Measurements from ENCODE around the gene CRHR2. TPM values are rescaled to one million over a fixed set of nuclear protein-coding genes. Genes with fewer than 3 reads are reported as not detected.

CRHR2 gene
- polyA plus RNA-seq, 1 donor from 2014 or later: 0.15 TPM

GRCh38 chr7:30652132-30652531 lies 30.1 kb downstream of the CRHR2 start:
- H3K79me2 ChIP-seq (replicated peaks; ENCODE audit: insufficient read depth, low read length): no peaks in the 10 kb centered on the region
- H3K9me3 ChIP-seq (ENCODE audit: low read length): no peaks in the 10 kb centered on the region

GRCh38 chr7:30650421-30650808 lies 31.8 kb downstream of the CRHR2 start:
- Histone ChIP-seq H3F3A (ENCODE audit: insufficient read depth, low read length, poor library complexity, severe bottlenecking) (no peaks in the 10 kb centered on the region), H2AFZ (ENCODE audit: low read depth, low read length) (no peak overlapping the region), H4K20me1 (ENCODE audit: insufficient read depth) (no peaks in the 10 kb centered on the region), H3K36me3 (ENCODE audit: insufficient read depth, low read length) (no peaks in the 10 kb centered on the region), H3K4me2 (ENCODE audit: low read length) (no peak overlapping the region), H3K4me3 (ENCODE audit: low read length) (no peak overlapping the region), H3K9me2 (ENCODE audit: insufficient read depth, low read length) (no peaks in the 10 kb centered on the region), H3K27me3 (ENCODE audit: insufficient read depth, low read depth, low read length) (no peaks in the 10 kb centered on the region), H3K79me2 (replicated peaks; ENCODE audit: insufficient read depth, low read length) (no peaks in the 10 kb centered on the region), H3K9me3 (ENCODE audit: low read length) (no peaks in the 10 kb centered on the region), H3K9ac (ENCODE audit: low read length) (no peak overlapping the region), H3K27ac (ENCODE audit: low read length) (no peak overlapping the region)
- TF ChIP-seq EP300 (conservative IDR thresholded peaks at IDR 0.05; ENCODE audit: poor library complexity, severe bottlenecking) (no peak), MXI1 (conservative IDR thresholded peaks at IDR 0.05; ENCODE audit: poor library complexity, severe bottlenecking) (no peak), POLR2AphosphoS5 (IDR thresholded peaks at IDR 0.05) (no peak), SMC3 (conservative IDR thresholded peaks at IDR 0.05; ENCODE audit: poor library complexity) (no peak), EZH2 (IDR thresholded peaks at IDR 0.05; ENCODE audit: borderline replicate concordance, insufficient read depth, low read length, poor library complexity, severe bottlenecking) (no peak), RAD21 (conservative IDR thresholded peaks at IDR 0.05) (no peak), TAF1 (IDR thresholded peaks at IDR 0.05; ENCODE audit: low read depth) (no peak)
- TF ChIP-seq, protein P1, sequence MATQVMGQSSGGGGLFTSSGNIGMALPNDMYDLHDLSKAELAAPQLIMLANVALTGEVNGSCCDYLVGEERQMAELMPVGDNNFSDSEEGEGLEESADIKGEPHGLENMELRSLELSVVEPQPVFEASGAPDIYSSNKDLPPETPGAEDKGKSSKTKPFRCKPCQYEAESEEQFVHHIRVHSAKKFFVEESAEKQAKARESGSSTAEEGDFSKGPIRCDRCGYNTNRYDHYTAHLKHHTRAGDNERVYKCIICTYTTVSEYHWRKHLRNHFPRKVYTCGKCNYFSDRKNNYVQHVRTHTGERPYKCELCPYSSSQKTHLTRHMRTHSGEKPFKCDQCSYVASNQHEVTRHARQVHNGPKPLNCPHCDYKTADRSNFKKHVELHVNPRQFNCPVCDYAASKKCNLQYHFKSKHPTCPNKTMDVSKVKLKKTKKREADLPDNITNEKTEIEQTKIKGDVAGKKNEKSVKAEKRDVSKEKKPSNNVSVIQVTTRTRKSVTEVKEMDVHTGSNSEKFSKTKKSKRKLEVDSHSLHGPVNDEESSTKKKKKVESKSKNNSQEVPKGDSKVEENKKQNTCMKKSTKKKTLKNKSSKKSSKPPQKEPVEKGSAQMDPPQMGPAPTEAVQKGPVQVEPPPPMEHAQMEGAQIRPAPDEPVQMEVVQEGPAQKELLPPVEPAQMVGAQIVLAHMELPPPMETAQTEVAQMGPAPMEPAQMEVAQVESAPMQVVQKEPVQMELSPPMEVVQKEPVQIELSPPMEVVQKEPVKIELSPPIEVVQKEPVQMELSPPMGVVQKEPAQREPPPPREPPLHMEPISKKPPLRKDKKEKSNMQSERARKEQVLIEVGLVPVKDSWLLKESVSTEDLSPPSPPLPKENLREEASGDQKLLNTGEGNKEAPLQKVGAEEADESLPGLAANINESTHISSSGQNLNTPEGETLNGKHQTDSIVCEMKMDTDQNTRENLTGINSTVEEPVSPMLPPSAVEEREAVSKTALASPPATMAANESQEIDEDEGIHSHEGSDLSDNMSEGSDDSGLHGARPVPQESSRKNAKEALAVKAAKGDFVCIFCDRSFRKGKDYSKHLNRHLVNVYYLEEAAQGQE (IDR thresholded peaks at IDR 0.05; ENCODE audit: borderline replicate concordance): no peak
- TF ChIP-seq, protein P2, sequence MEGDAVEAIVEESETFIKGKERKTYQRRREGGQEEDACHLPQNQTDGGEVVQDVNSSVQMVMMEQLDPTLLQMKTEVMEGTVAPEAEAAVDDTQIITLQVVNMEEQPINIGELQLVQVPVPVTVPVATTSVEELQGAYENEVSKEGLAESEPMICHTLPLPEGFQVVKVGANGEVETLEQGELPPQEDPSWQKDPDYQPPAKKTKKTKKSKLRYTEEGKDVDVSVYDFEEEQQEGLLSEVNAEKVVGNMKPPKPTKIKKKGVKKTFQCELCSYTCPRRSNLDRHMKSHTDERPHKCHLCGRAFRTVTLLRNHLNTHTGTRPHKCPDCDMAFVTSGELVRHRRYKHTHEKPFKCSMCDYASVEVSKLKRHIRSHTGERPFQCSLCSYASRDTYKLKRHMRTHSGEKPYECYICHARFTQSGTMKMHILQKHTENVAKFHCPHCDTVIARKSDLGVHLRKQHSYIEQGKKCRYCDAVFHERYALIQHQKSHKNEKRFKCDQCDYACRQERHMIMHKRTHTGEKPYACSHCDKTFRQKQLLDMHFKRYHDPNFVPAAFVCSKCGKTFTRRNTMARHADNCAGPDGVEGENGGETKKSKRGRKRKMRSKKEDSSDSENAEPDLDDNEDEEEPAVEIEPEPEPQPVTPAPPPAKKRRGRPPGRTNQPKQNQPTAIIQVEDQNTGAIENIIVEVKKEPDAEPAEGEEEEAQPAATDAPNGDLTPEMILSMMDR (IDR thresholded peaks at IDR 0.05; ENCODE audit: poor library complexity, severe bottlenecking): no peak

More at GRCh38 chr7:30652132-30652531, 30.1 kb downstream of the CRHR2 start:
- Histone ChIP-seq H3K27me3 (ENCODE audit: insufficient read depth, low read depth, low read length) (no peaks in the 10 kb centered on the region), H3F3A (ENCODE audit: insufficient read depth, low read length, poor library complexity, severe bottlenecking) (no peaks in the 10 kb centered on the region), H3K4me2 (ENCODE audit: low read length) (no peak overlapping the region), H4K20me1 (ENCODE audit: insufficient read depth) (no peaks in the 10 kb centered on the region), H3K4me3 (ENCODE audit: low read length) (no peak overlapping the region), H3K9ac (ENCODE audit: low read length) (no peak overlapping the region), H3K27ac (ENCODE audit: low read length) (no peak overlapping the region), H2AFZ (ENCODE audit: low read depth, low read length) (no peak overlapping the region), H3K36me3 (ENCODE audit: insufficient read depth, low read length) (no peaks in the 10 kb centered on the region), H3K9me2 (ENCODE audit: insufficient read depth, low read length) (no peaks in the 10 kb centered on the region)
- TF ChIP-seq, protein P1 (IDR thresholded peaks at IDR 0.05; ENCODE audit: borderline replicate concordance): no peak
- TF ChIP-seq, protein P2 (IDR thresholded peaks at IDR 0.05; ENCODE audit: poor library complexity, severe bottlenecking): no peak
- TF ChIP-seq EZH2 (IDR thresholded peaks at IDR 0.05; ENCODE audit: borderline replicate concordance, insufficient read depth, low read length, poor library complexity, severe bottlenecking) (no peak), MXI1 (conservative IDR thresholded peaks at IDR 0.05; ENCODE audit: poor library complexity, severe bottlenecking) (no peak), RAD21 (conservative IDR thresholded peaks at IDR 0.05) (no peak), POLR2AphosphoS5 (IDR thresholded peaks at IDR 0.05) (no peak), SMC3 (conservative IDR thresholded peaks at IDR 0.05; ENCODE audit: poor library complexity) (no peak), TAF1 (IDR thresholded peaks at IDR 0.05; ENCODE audit: low read depth) (no peak), EP300 (conservative IDR thresholded peaks at IDR 0.05; ENCODE audit: poor library complexity, severe bottlenecking) (no peak)

All from neural cell (in vitro differentiated cells).